GM12878 (cell line): Measurements from ENCODE around the gene RAB9B. TPM values are rescaled to one million over a fixed set of nuclear protein-coding genes. Genes with fewer than 3 reads are reported as not detected.
A peak's percentile ranks its signal among the peaks of the same experiment; 100 is the strongest.

ENCODE experiments used
- ATAC-seq: fragments of 200-7000 bp; cut with Tn5 transposase; 3 replicates; pipeline ENCODE4 v1.9.1; 2020; ENCODE audit warnings: mild to moderate bottlenecking, moderate library complexity
- BruUV-seq: library from RNA; stranded (reverse); fragments of 400-500 nt; replicated peaks from 2 replicates; lab custom pipeline; 2021; lab: Mats Ljungman, UMichigan
- CTCF ChIA-PET: fragments of 300-600 bp; sonication (Branson Sonifier 250); formaldehyde crosslinking; extraction: SDS; loops from one replicate; lab custom pipeline; 2021; ENCODE audit warnings: inconsistent platforms; lab: Yijun Ruan, JAX
- POLR2A ChIA-PET: fragments of 350-600 bp; formaldehyde crosslinking; extraction: SDS; loops from one replicate; lab custom pipeline; 2021; ENCODE audit warnings: inconsistent platforms; lab: Charles Lee
- RAD21 ChIA-PET: fragments of 300-600 bp; sonication (Branson Sonifier 250); formaldehyde crosslinking; loops from one replicate; lab custom pipeline; 2023; ENCODE audit warnings: antibody characterized with exemption; ENCODE audit not compliant: unreplicated experiment; lab: Charles Lee
- SMC1A ChIA-PET: fragments of 300-600 bp; sonication (Branson Sonifier 250); formaldehyde crosslinking; loops from one replicate; lab custom pipeline; 2023; ENCODE audit not compliant: unreplicated experiment, uncharacterized antibody; lab: Charles Lee
- DNase-seq: peaks from one replicate; pipeline ENCODE4 v3.0.0-alpha.2; 2011; ENCODE audit warnings: low read depth, low spot score
- FAIRE-seq: peaks from 3 replicates; lab custom pipeline; 2011; peaks lifted over from hg19 to GRCh38; lab: Jason Lieb, UNC
- H2AFZ ChIP-seq: 2 replicates; pipeline ENCODE4 v1.6.0; 2011; ENCODE audit warnings: low read depth, low read length, control low read depth; ENCODE audit not compliant: control insufficient read depth
- H3K27ac ChIP-seq: 2 replicates; pipeline ENCODE4 v1.5.1; 2011; ENCODE audit warnings: control low read depth; ENCODE audit not compliant: control insufficient read depth, insufficient read depth
- H3K27me3 ChIP-seq, 2 experiments: replicated peaks in 1 of 2; 2 replicates each; pipeline versions ENCODE4 v1.6.0 to v1.6.1; 2011; ENCODE audit warnings: low read length in 1 of 2; ENCODE audit not compliant: control insufficient read depth in 2 of 2, insufficient read depth in 2 of 2
- H3K36me3 ChIP-seq, 2 experiments: 2 replicates each; pipeline ENCODE4 v1.5.1; 2011; ENCODE audit warnings: low read length in 1 of 2; ENCODE audit not compliant: control insufficient read depth in 2 of 2, insufficient read depth in 2 of 2
- H3K4me1 ChIP-seq: 2 replicates; pipeline ENCODE4 v1.6.1; 2011; ENCODE audit warnings: mild to moderate bottlenecking, low read length, moderate library complexity, mixed read lengths; ENCODE audit not compliant: control insufficient read depth, insufficient read depth
- H3K4me2 ChIP-seq: 2 replicates; pipeline ENCODE4 v1.6.0; 2011; ENCODE audit warnings: control low read depth; ENCODE audit not compliant: control insufficient read depth, insufficient read depth
- H3K4me3 ChIP-seq: fragments of 200-600 bp; sonication (generic); 2 replicates; pipeline ENCODE4 v1.5.1; 2016
- H3K79me2 ChIP-seq: 2 replicates; pipeline ENCODE4 v1.6.0; 2011; ENCODE audit warnings: low read length; ENCODE audit not compliant: control insufficient read depth, insufficient read depth
- H3K9ac ChIP-seq: 2 replicates; pipeline ENCODE4 v1.8.0; 2011; ENCODE audit warnings: low read length, control low read depth, mixed read lengths; ENCODE audit not compliant: control insufficient read depth, insufficient read depth
- H3K9me3 ChIP-seq: replicated peaks from 3 replicates; pipeline ENCODE4 v1.5.1; 2011; ENCODE audit warnings: mild to moderate bottlenecking, low read length; ENCODE audit not compliant: control insufficient read depth, insufficient read depth
- H4K20me1 ChIP-seq: 2 replicates; pipeline ENCODE4 v1.6.0; 2011; ENCODE audit not compliant: control insufficient read depth, insufficient read depth
- CTCF ChIP-seq, 3 experiments: IDR thresholded peaks in 2 of 3; conservative IDR thresholded peaks in 1 of 3; 2 replicates each; pipeline ENCODE4 v1.5.1; 2011; ENCODE audit warnings: low read depth in 3 of 3, low read length in 3 of 3, mild to moderate bottlenecking in 3 of 3, control low read depth in 2 of 3, moderate library complexity in 2 of 3, inconsistent platforms in 1 of 3, mixed read lengths in 1 of 3; ENCODE audit not compliant: control insufficient read depth in 2 of 3, insufficient read depth in 1 of 3; ENCODE audit errors: extremely low read depth in 1 of 3
- EED ChIP-seq: sonication (generic); IDR thresholded peaks from 2 replicates; pipeline ENCODE4 v1.6.1; 2016; ENCODE audit warnings: antibody characterized with exemption, low read depth
- FOXK2 ChIP-seq: fragments of 450-650 bp; IDR thresholded peaks from 2 replicates; pipeline ENCODE4 v1.6.1; 2017; ENCODE audit warnings: mild to moderate bottlenecking, moderate library complexity
- IKZF2 ChIP-seq, 2 experiments: fragments of 450-650 bp; IDR thresholded peaks; 2 replicates each; pipeline ENCODE4 v1.6.1; 2017; ENCODE audit warnings: mild to moderate bottlenecking in 2 of 2, moderate library complexity in 2 of 2
- IRF3 ChIP-seq: fragments of 450-650 bp; IDR thresholded peaks from 2 replicates; pipeline ENCODE4 v1.6.1; 2014; ENCODE audit warnings: mild to moderate bottlenecking
- JUND ChIP-seq: IDR thresholded peaks from 2 replicates; pipeline ENCODE4 v1.6.1; 2012; ENCODE audit warnings: low read depth, mild to moderate bottlenecking, low read length, improper control_type of control experiment, moderate library complexity
- NR2C1 ChIP-seq: fragments of 450-650 bp; IDR thresholded peaks from 2 replicates; pipeline ENCODE4 v1.6.1; 2017; ENCODE audit warnings: antibody characterized with exemption, mild to moderate bottlenecking, moderate library complexity
- POU2F2 ChIP-seq: IDR thresholded peaks from 3 replicates; pipeline ENCODE4 v1.6.1; 2011; ENCODE audit warnings: low read depth, mild to moderate bottlenecking, low read length, borderline replicate concordance
- RAD21 ChIP-seq: IDR thresholded peaks from 2 replicates; pipeline ENCODE4 v1.6.1; 2011; ENCODE audit warnings: mild to moderate bottlenecking, low read depth, low read length, moderate library complexity; ENCODE audit not compliant: insufficient read depth
- RB1 ChIP-seq: fragments of 450-650 bp; formaldehyde crosslinking; IDR thresholded peaks from 2 replicates; pipeline ENCODE4 v1.6.1; 2017; ENCODE audit warnings: mild to moderate bottlenecking, borderline replicate concordance
- RELB ChIP-seq: fragments of 450-650 bp; IDR thresholded peaks from 2 replicates; pipeline ENCODE4 v1.6.1; 2017; ENCODE audit warnings: low read depth, mild to moderate bottlenecking, moderate library complexity
- SMAD1 ChIP-seq: fragments of 450-650 bp; IDR thresholded peaks from 2 replicates; pipeline ENCODE4 v1.6.1; 2018; ENCODE audit warnings: mild to moderate bottlenecking, low read depth; ENCODE audit not compliant: partially characterized antibody
- YY1 ChIP-seq: IDR thresholded peaks from 2 replicates; pipeline ENCODE4 v1.6.1; 2011; ENCODE audit warnings: low read depth, mild to moderate bottlenecking, low read length
- ZBTB11 ChIP-seq: fragments of 450-650 bp; formaldehyde crosslinking; IDR thresholded peaks from 2 replicates; pipeline ENCODE4 v1.5.0; 2022; ENCODE audit warnings: mild to moderate bottlenecking, missing genetic modification characterization
- ZNF217 ChIP-seq: fragments of 450-650 bp; IDR thresholded peaks from 2 replicates; pipeline ENCODE4 v1.6.1; 2017; ENCODE audit warnings: antibody characterized with exemption, mild to moderate bottlenecking
- WGBS: methylation state at CpG from one replicate; pipeline ENCODE4 v1.1.6; 2016; ENCODE audit warnings: low lambda C conversion rate; ENCODE audit not compliant: insufficient replicate concordance, insufficient coverage; ENCODE audit errors: missing lambda C conversion rate; 5-methylcytosine and 5-hydroxymethylcytosine counted together
- in situ Hi-C: fragments of 300-500 bp; cut with MboI; formaldehyde crosslinking; loops from 9 replicates; pipeline ENCODE4 v1.14.3; 2018; ENCODE audit warnings: mixed read lengths
- intact Hi-C: fragments of 100-400 bp; cut with micrococcal nuclease; formaldehyde crosslinking; loops from one replicate; pipeline ENCODE4 v1.14.2; 2022; ENCODE audit not compliant: unreplicated experiment
- polyA plus RNA-seq, 11 experiments: library from polyadenylated mRNA; depleted of rRNA in 4 of 11; unstranded in 6 of 11; stranded (reverse) in 5 of 11; fragments of >200 nt; fragmentation: Nextera tagmentation in 4 of 11; fragmentation: Illumina TruSeq in 1 of 11; extraction: Ambion mirVana in 4 of 11; extraction: Trizol in 1 of 11; gene quantifications; 1 replicate in 1 of 11; 2 replicates in 10 of 11; pipeline versions ENCODE4 v1.2.1 to v1.2.3, GENCODE V29; 2011 to 2016; ENCODE audit warnings: inconsistent platforms in 2 of 11, missing spikeins in 2 of 11, low read depth in 1 of 11
- total RNA-seq, 4 experiments: library from RNA; depleted of rRNA in 3 of 4; stranded (reverse); fragments of >200 nt in 3 of 4; fragmentation: Illumina TruSeq in 1 of 4; extraction: Trizol in 1 of 4; gene quantifications; 2 replicates each; pipeline versions ENCODE4 v1.2.1 to v1.2.3, GENCODE V29; 2013 to 2021

Gene RAB9B
- total and polyA plus RNA-seq, 10 of the 15 experiments (the other 5 are each of a cell fraction or from before 2014, with no cell fraction given), result 0.05 to 0.30 (median 0.19) TPM

- H3K4me2 ChIP-seq, result no peak overlapping the region
- no peak overlapping the region for H3K27ac ChIP-seq
- intact Hi-C loops (loop anchor here (1.0 to 5.0 kb wide), 4 partner anchors 74 to 291 kb away; partner anchors contain the start of gene ZCCHC18), in situ Hi-C loops (loop anchor here (5.0 kb wide), 2 partner anchors 87 to 287 kb away; no protein-coding TSS in a partner anchor)
- SMC1A ChIA-PET, result interaction anchor here (0.7 to 2.2 kb wide), 17 partner anchors 9 to 423 kb away, joined by 3 to 16 read pairs (median 5); no protein-coding TSS in a partner anchor
- H4K20me1 ChIP-seq, result no peaks in the 10 kb centered on the region
- 1% methylated on average over 4 of the region's 4 CpGs for WGBS
- no peak overlapping the region for H3K4me3 ChIP-seq
- no peaks in the 10 kb centered on the region for H3K27me3 ChIP-seq
- DNase-seq (peak; percentile 33), FAIRE-seq (no peak), ATAC-seq (peak; percentile 96)
- no peak overlapping the region for H3K9ac ChIP-seq
- RAD21 ChIA-PET, result interaction anchor here (0.7 to 2.5 kb wide), 14 partner anchors 9 to 292 kb away, joined by 3 to 21 read pairs (median 4); partner anchors contain the start of gene ZCCHC18
- no peaks in the 10 kb centered on the region for H3K9me3 ChIP-seq
- no peaks in the 10 kb centered on the region for H3K4me1 ChIP-seq
- H2AFZ ChIP-seq, result no peak overlapping the region
- BruUV-seq, result no TSS peak
- POLR2A ChIA-PET, result interaction anchor here (1.5 kb wide), 1 partner anchor 73 kb away, joined by 4 read pairs; no protein-coding TSS in a partner anchor
- CTCF ChIA-PET, result interaction anchor here (0.6 to 3.7 kb wide), 38 partner anchors 9 to 423 kb away, joined by 3 to 57 read pairs (median 4); partner anchors contain the start of genes RAB9B, SLC25A53 and ZCCHC18
- H3K36me3 ChIP-seq, result no peaks in the 10 kb centered on the region
- H3K79me2 ChIP-seq, result no peaks in the 10 kb centered on the region
- TF ChIP-seq IKZF2 (IDR thresholded peaks at IDR 0.05) (peak; percentile 70; a peak in 3 of 4 replicates), POU2F2 (no peak), RB1 (0 out of 2 replicates have a peak, but pooled peaks have one; percentile 40), RELB (peak; percentile 53; the same call in 1 of the 2 replicates), IRF3 (no peak), JUND (no peak), FOXK2 (no peak), EED (no peak), NR2C1 (no peak), ZNF217 (no peak), SMAD1 (no peak), RAD21 (peak; percentile 72), ZBTB11 (CRISPR knock-in tag) (no peak), CTCF (IDR thresholded peaks at IDR 0.05 in 2 of 3, conservative IDR thresholded peaks at IDR 0.05 in 1 of 3; ENCODE audit: control insufficient read depth in 2 of 3, extremely low read depth in 1 of 3, insufficient read depth in 1 of 3, low read depth in 3 of 3, low read length in 3 of 3) (peak; percentile 64 to 81 (median 72)), YY1 (0 out of 2 replicates have a peak, but pooled peaks have one; percentile 22)
These were observed 13.2 kb upstream of the RAB9B start for GRCh38 chrX:103845165-103845653.
